GM19395 (cell line): ENCODE data around the gene CHIA.

Experiments
- ATAC-seq: cut with Tn5 transposase; IDR thresholded peaks from one replicate; pipeline ENCODE4 v1.9.1; 2021; ENCODE audit warnings: mild to moderate bottlenecking, moderate library complexity; ENCODE audit not compliant: unreplicated experiment

The CHIA gene

GRCh38 chr1:111290630-111291029 lies at the start of gene CHIA:
Gene CHIA, plus strand, starts transcription at chr1:111290851. Its CDS starts 19,617 bp downstream, at chr1:111310468.
- no peak for ATAC-seq

GRCh38 chr1:111241797-111242196 lies 48.9 kb upstream of the CHIA start:
- ATAC-seq: no peak

- no peak for ATAC-seq
Measured at GRCh38 chr1:111242805-111243523, 47.7 kb upstream of the CHIA start.

DNA sequence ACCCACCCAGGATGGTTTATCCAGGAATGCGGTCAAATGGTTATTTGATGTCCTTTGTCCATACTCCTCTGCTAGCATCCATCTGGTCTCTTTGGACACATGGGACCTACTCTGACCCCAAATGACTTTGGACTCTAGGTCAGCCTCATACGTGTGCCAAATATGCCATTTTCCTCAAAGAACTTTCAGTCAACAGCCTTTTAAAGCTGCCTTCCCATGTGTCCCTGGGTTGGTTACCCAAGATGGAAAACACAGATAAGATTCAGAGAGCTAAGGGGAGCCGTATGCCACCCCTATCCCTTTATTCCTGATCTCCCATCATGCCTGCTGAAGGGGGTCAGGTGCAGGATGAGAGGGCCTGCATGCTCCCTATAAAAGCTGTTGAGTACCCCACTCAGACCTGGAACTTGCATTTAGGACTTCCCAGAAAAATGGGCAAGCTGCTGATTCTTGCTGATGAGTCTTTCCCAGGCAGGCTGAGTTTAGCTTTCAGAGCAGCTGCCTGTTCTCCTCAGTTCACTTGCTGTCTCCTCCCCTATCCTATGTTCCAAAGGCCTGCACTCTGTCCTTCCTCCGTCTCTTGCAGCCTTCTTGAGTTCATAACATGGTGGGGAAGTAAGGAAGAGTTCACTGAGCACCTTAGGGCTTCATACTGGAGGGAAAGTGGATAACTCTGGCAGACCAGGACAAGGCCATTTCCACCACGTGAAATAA lies 43.4 kb upstream of the CHIA start:
- no peak for ATAC-seq

- no peak for ATAC-seq
Measured at GRCh38 chr1:111249960-111250359, 40.7 kb upstream of the CHIA start.

GRCh38 chr1:111251570-111251969 lies 39.1 kb upstream of the CHIA start:
- ATAC-seq: no peak

GRCh38 chr1:111252786-111253185 lies 37.9 kb upstream of the CHIA start:
- ATAC-seq: no peak

- ATAC-seq: no peak
Measured at GRCh38 chr1:111253876-111254275, 36.8 kb upstream of the CHIA start.

- no peak for ATAC-seq
Measured at GRCh38 chr1:111256988-111257658, 33.5 kb upstream of the CHIA start.

GRCh38 chr1:111267801-111268508 lies 22.7 kb upstream of the CHIA start:
- ATAC-seq: no peak

DNA sequence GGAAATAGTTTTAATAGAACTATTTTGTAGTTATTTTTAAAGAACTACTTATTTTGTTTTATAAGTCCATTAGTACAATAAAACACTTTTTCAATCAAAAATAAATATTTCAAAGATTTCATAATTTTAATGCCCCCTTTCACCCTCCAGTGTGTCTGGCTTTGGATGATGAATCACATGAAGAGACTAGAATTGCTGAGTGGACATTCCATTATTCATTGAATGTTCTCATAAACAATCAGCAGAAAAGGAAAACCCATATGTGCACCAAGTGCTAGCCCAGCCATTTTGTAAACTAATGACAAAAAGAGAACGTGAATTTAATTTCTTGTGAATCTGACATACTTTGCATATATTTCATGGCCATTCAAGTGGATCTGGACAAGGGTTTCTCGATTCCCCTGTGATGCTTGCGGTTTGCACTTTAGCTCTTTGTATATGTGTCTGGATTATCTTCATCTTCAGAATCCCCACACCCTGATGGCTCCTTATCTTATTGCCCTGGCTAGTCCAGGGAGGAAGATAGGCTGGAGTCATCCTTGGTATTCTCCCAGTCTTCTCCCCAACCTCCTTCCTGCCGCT lies 20.7 kb upstream of the CHIA start:
- ATAC-seq: no peak

DNA sequence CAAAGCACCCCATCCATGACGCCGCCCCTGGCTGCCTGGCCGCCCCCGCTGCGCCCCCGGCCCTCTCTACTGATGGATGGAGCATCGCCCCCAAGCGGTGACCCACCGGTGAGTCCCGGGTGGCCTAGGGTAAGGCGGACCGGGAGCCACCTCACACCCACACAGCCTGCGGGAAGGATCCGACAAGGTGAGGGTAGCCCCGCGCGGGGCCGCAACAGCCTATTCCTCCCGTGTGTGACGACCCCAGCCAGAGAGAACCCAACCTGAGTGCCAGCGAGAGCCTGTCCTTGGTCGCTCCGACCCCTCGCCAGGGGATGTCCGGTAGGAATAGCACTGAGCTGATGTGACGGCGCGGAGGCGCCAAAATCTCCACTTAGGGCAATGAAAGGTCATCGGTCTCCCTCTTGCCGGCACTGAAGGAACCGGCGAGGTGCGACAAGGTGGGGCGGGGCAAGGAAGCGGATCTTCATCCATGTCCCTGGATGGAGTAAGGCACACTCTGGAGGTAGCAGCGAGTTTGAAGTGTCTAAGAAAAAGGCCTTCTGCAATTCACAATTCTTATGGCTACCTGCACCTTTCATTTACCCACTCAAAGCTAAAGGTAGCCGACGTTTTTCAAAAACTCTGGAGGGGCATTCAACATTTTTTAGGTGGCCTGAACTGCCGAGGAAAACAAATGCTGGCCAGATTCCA lies 19.7 kb upstream of the CHIA start:
- no peak for ATAC-seq

GRCh38 chr1:111271464-111271801 lies 19.2 kb upstream of the CHIA start:
- no peak for ATAC-seq

DNA sequence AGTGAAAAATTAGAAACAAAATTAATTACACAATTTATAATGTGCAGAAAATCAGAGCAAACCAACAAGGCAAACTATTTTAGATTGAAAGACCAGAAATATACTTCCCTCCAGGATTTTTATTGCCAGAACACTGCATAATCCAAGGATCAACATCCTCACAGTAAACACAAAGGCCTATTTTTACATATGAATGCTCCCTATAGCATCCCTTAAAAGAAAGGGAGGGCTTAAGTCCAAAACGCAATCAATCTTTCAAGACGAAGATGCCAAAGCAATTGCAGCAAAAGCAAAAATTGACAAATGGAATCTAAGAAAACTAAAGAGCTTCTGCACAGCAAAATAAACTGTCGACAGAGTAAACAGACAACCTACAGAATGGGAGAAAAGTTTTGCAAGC lies 18.6 kb upstream of the CHIA start:
- no peak for ATAC-seq

GRCh38 chr1:111274653-111275052 lies 16.0 kb upstream of the CHIA start:
- no peak for ATAC-seq

- no peak for ATAC-seq
Measured at GRCh38 chr1:111275079-111275478, 15.6 kb upstream of the CHIA start.

GRCh38 chr1:111275780-111276433 lies 14.7 kb upstream of the CHIA start:
- no peak for ATAC-seq

DNA sequence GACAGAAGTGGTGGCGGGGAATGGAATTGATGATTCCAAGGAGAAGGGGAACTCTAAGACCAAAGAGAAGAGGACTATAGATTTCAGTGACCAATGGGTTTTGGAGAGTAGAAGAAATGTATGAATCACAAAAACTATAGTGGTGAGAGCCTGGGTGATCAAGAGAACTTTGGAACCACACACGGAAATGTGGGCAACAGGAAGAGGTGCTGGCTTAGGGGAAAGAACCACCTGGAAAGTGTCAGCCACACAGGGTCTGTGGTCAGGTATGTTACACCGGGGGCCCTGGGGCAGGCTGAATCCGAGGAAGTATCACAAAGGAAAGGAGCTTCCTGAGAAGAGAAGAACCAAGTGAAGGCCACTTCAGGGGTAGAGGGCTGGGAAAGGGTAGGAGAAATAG lies 11.5 kb upstream of the CHIA start:
- ATAC-seq: no peak

DNA sequence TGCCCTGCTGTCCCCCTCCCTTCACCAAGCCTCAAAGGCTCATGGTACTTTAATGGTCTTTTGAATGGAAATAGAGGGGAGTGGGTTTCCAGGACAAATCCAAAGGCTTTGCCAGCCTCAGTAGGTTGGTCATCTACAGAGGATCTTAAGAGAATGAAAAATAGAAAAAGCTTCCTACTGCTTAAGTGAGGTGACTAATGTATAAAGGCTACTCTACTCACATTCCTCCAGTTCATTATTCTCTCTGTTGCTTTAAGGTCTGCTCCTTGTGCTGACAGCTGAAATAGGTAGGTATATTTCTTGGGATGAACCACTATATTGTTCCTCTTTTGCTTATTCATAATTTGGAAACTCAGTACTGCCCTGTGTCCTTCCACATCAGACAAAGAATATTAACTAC lies 10.4 kb upstream of the CHIA start:
- ATAC-seq: no peak

- no peak for ATAC-seq
Measured at GRCh38 chr1:111281411-111281810, 9.2 kb upstream of the CHIA start.
